Loucy (cell line): Measurements from ENCODE around the gene C9orf57.

Experiments used
- EZH2phosphoT487 ChIP-seq: fragments of 200-600 bp; IDR thresholded peaks from 2 replicates; pipeline ENCODE4 v1.6.1; 2018; ENCODE audit warnings: antibody characterized with exemption, mild to moderate bottlenecking, moderate library complexity, borderline replicate concordance
- TF ChIP-seq, protein P1 (sequence below): fragments of 200-600 bp; sonication (generic); conservative IDR thresholded peaks from 2 replicates; pipeline ENCODE4 v1.5.1; 2014; ENCODE audit warnings: mild to moderate bottlenecking, antibody characterized with exemption, low read length

DNA sequence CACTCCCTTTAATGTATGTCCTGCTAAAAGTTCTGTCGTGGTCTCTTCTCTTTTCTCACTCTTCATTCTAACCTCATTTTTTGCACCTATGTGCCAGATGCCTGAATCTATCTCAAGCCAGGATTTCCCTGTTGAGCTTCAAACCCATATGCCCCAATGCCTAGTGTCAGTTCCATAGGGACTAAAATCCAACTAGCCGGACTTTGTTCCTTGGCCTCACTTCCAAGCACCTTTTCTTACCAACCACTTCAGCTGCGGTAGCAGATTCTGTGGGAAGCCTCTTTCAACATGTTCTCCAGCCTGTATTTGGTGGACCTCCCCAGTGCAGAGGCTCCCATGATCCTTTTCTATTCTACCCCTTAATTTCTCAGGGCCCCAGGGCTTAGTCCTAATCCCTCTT lies 17.5 kb downstream of the C9orf57 start:
- TF ChIP-seq, protein P1, sequence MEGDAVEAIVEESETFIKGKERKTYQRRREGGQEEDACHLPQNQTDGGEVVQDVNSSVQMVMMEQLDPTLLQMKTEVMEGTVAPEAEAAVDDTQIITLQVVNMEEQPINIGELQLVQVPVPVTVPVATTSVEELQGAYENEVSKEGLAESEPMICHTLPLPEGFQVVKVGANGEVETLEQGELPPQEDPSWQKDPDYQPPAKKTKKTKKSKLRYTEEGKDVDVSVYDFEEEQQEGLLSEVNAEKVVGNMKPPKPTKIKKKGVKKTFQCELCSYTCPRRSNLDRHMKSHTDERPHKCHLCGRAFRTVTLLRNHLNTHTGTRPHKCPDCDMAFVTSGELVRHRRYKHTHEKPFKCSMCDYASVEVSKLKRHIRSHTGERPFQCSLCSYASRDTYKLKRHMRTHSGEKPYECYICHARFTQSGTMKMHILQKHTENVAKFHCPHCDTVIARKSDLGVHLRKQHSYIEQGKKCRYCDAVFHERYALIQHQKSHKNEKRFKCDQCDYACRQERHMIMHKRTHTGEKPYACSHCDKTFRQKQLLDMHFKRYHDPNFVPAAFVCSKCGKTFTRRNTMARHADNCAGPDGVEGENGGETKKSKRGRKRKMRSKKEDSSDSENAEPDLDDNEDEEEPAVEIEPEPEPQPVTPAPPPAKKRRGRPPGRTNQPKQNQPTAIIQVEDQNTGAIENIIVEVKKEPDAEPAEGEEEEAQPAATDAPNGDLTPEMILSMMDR = no peak
- TF ChIP-seq EZH2phosphoT487 = no peak
